Mucosa of descending colon (tissue), 3 donors: ENCODE data around the gene FAM107B. TPM values are rescaled to one million over a fixed set of nuclear protein-coding genes. Genes with fewer than 3 reads are reported as not detected.
"Not testable (repeated sequence)": the region's sequence is repeated elsewhere in the genome, so short reads cannot be mapped to it uniquely, and the experiment has no call there.

Experiments
- ATAC-seq: fragments of 200-7000 bp; cut with Tn5 transposase; one replicate; pipeline ENCODE4 v1.9.1; 2020; ENCODE audit warnings: mild to moderate bottlenecking, moderate library complexity
- DNase-seq, 3 donors: peaks; one replicate each; pipeline ENCODE4 v3.0.0-alpha.2; 2020
- H3K36me3 ChIP-seq: fragments of 200-600 bp; one replicate; pipeline ENCODE4 v1.8.0; 2021; ENCODE audit warnings: low read depth, mild to moderate bottlenecking
- H3K4me1 ChIP-seq: fragments of 200-600 bp; one replicate; pipeline ENCODE4 v1.8.0; 2021; ENCODE audit warnings: low read depth, mild to moderate bottlenecking
- H3K4me3 ChIP-seq: fragments of 200-600 bp; one replicate; pipeline ENCODE4 v1.8.0; 2021; ENCODE audit warnings: mild to moderate bottlenecking
- H3K9me3 ChIP-seq: fragments of 200-600 bp; one replicate; pipeline ENCODE4 v1.8.0; 2021; ENCODE audit warnings: mild to moderate bottlenecking
- CTCF ChIP-seq: fragments of 200-600 bp; IDR thresholded peaks from one replicate; pipeline ENCODE4 v1.8.0; 2022; ENCODE audit warnings: antibody characterized with exemption, mild to moderate bottlenecking
- intact Hi-C, 2 donors: fragments of 100-400 bp; cut with DNase I in 1 of 2; cut with micrococcal nuclease in 1 of 2; formaldehyde crosslinking; loops; one replicate each; pipeline versions ENCODE4 v1.11.0 to v1.11.1; 2022; cut with DNase I, micrococcal nuclease
- total RNA-seq, 3 donors: library from RNA; stranded (reverse); fragmentation: NEBNext Ultra II Directional in 2 of 3; extraction: Animal tissue kit (Norgen Biotek cat#: 25700) in 2 of 3; gene quantifications; one replicate each; pipeline versions ENCODE4 v1.2.1 to v1.2.4, GENCODE V29; 2021 to 2023
- donor health status: DM: no; HTN: no; CAD: no; lungs with moderate emphysema.
- donor health status: DM: no; HTN: no; CAD: no.
- donor health status: DM: no; HTN: yes; CAD: no.

The FAM107B gene
- total RNA-seq, 3 donors from 2014 or later, result 45.6 to 77.7 (median 76.9) TPM

GRCh38 chr10:14820010-14820774, 45.5 kb upstream of the FAM107B start:
- ATAC-seq (no peak), DNase-seq (no peak)
- intact Hi-C loops, result loop anchor here (5.0 to 10.0 kb wide), 2 partner anchors 283 to 285 kb away; no protein-coding TSS in a partner anchor
- Histone ChIP-seq H3K4me1 (no peaks in the 10 kb centered on the region), H3K9me3 (no peaks in the 10 kb centered on the region), H3K36me3 (no peaks in the 10 kb centered on the region), H3K4me3 (no peak overlapping the region)
- TF ChIP-seq CTCF, result no peak

- H3K9me3 ChIP-seq, H3K4me1 ChIP-seq, H3K36me3 ChIP-seq, H3K4me3 ChIP-seq, DNase-seq, intact Hi-C loops, ATAC-seq: not testable (repeated sequence)
Observed at GRCh38 chr10:14816717-14817116, 42.0 kb upstream of the FAM107B start.

GRCh38 chr10:14815681-14816080, 41.0 kb upstream of the FAM107B start:
- DNase-seq (no peak), ATAC-seq (no peak)
- H3K36me3 ChIP-seq, result no peaks in the 10 kb centered on the region
- no peak overlapping the region for H3K4me3 ChIP-seq
- no peaks in the 10 kb centered on the region for H3K9me3 ChIP-seq
- intact Hi-C loops, result no loop called here
- H3K4me1 ChIP-seq, result no peaks in the 10 kb centered on the region
- TF ChIP-seq CTCF, result no peak

- intact Hi-C loops, result no loop called here
- Histone ChIP-seq H3K4me1 (no peaks in the 10 kb centered on the region), H3K9me3 (no peaks in the 10 kb centered on the region), H3K4me3 (no peak overlapping the region), H3K36me3 (no peaks in the 10 kb centered on the region)
- ATAC-seq, result no peak
- TF ChIP-seq CTCF, result no peak
- DNase-seq, result no peak
Observed at GRCh38 chr10:14812271-14812670, 37.6 kb upstream of the FAM107B start.

- ATAC-seq (no peak), DNase-seq (no peak)
- Histone ChIP-seq H3K4me1 (no peaks in the 10 kb centered on the region), H3K36me3 (no peaks in the 10 kb centered on the region), H3K9me3 (no peaks in the 10 kb centered on the region), H3K4me3 (no peak overlapping the region)
- TF ChIP-seq CTCF, result no peak
- intact Hi-C loops, result no loop called here
Observed at GRCh38 chr10:14810969-14811953, 36.6 kb upstream of the FAM107B start.

GRCh38 chr10:14806318-14806717, 31.6 kb upstream of the FAM107B start:
- no peaks in the 10 kb centered on the region for H3K9me3 ChIP-seq
- ATAC-seq, result peak; percentile 57
- no peak overlapping the region for H3K4me3 ChIP-seq
- H3K4me1 ChIP-seq, result no peaks in the 10 kb centered on the region
- intact Hi-C loops, result no loop called here
- no peak for DNase-seq
- no peak for TF ChIP-seq CTCF
- H3K36me3 ChIP-seq, result no peaks in the 10 kb centered on the region
